NCI-H226 (cell line): ENCODE data around the gene S100A1.
A peak's percentile ranks its signal among the peaks of the same experiment; 100 is the strongest.
"Not testable (repeated sequence)": the region's sequence is repeated elsewhere in the genome, so short reads cannot be mapped to it uniquely, and the experiment has no call there.

Source experiments
- DNase-seq: peaks from one replicate; pipeline ENCODE4 v3.0.0-alpha.2; 2015

Gene S100A1

GRCh38 chr1:153631047-153632022 is 3.1 kb downstream of the S100A1 start:
- no peak for DNase-seq

GRCh38 chr1:153633161-153633753 is 5.0 kb downstream of the S100A1 start:
- DNase-seq, result no peak

GRCh38 chr1:153633754-153634665 is 5.8 kb downstream of the S100A1 start, which contains the start of gene CHTOP:
TSS of gene CHTOP (plus strand) at chr1:153634066. CDS start at chr1:153636589, 2,523 bp downstream.
- DNase-seq, result peak; percentile 92

- no peak for DNase-seq
These were observed 7.6 kb downstream of the S100A1 start for GRCh38 chr1:153635872-153636271.

GRCh38 chr1:153636312-153636711 is 8.1 kb downstream of the S100A1 start:
- DNase-seq, result no peak

GRCh38 chr1:153638261-153638660 is 10.0 kb downstream of the S100A1 start:
- no peak for DNase-seq

GRCh38 chr1:153639280-153639679 is 11.0 kb downstream of the S100A1 start:
- DNase-seq, result no peak

- DNase-seq, result not testable (repeated sequence)
These were observed 12.0 kb downstream of the S100A1 start for GRCh38 chr1:153640213-153640612.

- no peak for DNase-seq
These were observed 12.6 kb downstream of the S100A1 start for GRCh38 chr1:153640861-153641260.

GRCh38 chr1:153642161-153642560 is 13.9 kb downstream of the S100A1 start:
- DNase-seq, result no peak

- no peak for DNase-seq
These were observed 14.9 kb downstream of the S100A1 start for GRCh38 chr1:153643100-153643499.

- no peak for DNase-seq
These were observed 15.6 kb downstream of the S100A1 start for GRCh38 chr1:153643816-153644215.

- no peak for DNase-seq
These were observed 18.6 kb downstream of the S100A1 start for GRCh38 chr1:153646672-153647345.

- DNase-seq, result no peak
These were observed 19.1 kb downstream of the S100A1 start for GRCh38 chr1:153647346-153647714.

GRCh38 chr1:153648000-153648643 is 19.9 kb downstream of the S100A1 start:
- no peak for DNase-seq

- no peak for DNase-seq
These were observed 21.1 kb downstream of the S100A1 start for GRCh38 chr1:153649137-153649862.

- DNase-seq, result no peak
These were observed 21.6 kb downstream of the S100A1 start for GRCh38 chr1:153649863-153650235.

GRCh38 chr1:153651771-153652170 is 23.5 kb downstream of the S100A1 start:
- DNase-seq, result no peak

- DNase-seq, result peak; percentile 45
These were observed 24.7 kb downstream of the S100A1 start for GRCh38 chr1:153652805-153653500.

GRCh38 chr1:153655333-153655732 is 27.1 kb downstream of the S100A1 start:
- no peak for DNase-seq
